Prostate gland (tissue), 2 donors: ENCODE results near the gene BNC2. TPM values are rescaled to one million over a fixed set of nuclear protein-coding genes. Genes with fewer than 3 reads are reported as not detected.

Experiments used
- DNase-seq: peaks from one replicate; pipeline ENCODE4 v3.0.0-alpha.2; 2019; ENCODE audit warnings: low spot score
- H3K27ac ChIP-seq, 2 donors: fragments of 200-600 bp; sonication (generic); 2 replicates each; pipeline ENCODE4 v1.5.1; 2017 to 2019
- H3K27me3 ChIP-seq: fragments of 200-600 bp; sonication (generic); replicated peaks from 2 replicates; pipeline ENCODE4 v1.5.1; 2019; ENCODE audit not compliant: insufficient read depth
- H3K36me3 ChIP-seq, 2 donors: fragments of 200-600 bp; sonication (generic); 1 replicate in 1 of 2; 2 replicates in 1 of 2; pipeline versions ENCODE4 v1.5.1 to v1.8.1; 2017 to 2019
- H3K4me1 ChIP-seq: fragments of 200-600 bp; sonication (generic); replicated peaks from 2 replicates; pipeline ENCODE4 v1.5.1; 2019
- H3K4me3 ChIP-seq, 2 donors: fragments of 200-600 bp; sonication (generic); 2 replicates each; pipeline ENCODE4 v1.5.1; 2017 to 2019
- H3K9me3 ChIP-seq: fragments of 200-600 bp; sonication (generic); 2 replicates; pipeline ENCODE4 v1.5.1; 2017
- POLR2A ChIP-seq: fragments of 450-650 bp; IDR thresholded peaks from one replicate; pipeline ENCODE4 v1.6.1; 2016; ENCODE audit warnings: antibody characterized with exemption, mild to moderate bottlenecking
- POLR2AphosphoS5 ChIP-seq: sonication (generic); formaldehyde crosslinking; IDR thresholded peaks from one replicate; pipeline ENCODE4 v1.6.1; 2017; ENCODE audit warnings: antibody characterized with exemption
- WGBS: methylation state at CpG from one replicate; pipeline ENCODE4 v1.1.5; 2018; 5-methylcytosine and 5-hydroxymethylcytosine counted together
- intact Hi-C: fragments of 100-400 bp; cut with DNase I; formaldehyde crosslinking; loops from one replicate; pipeline ENCODE4 v1.14.2; 2022
- total RNA-seq, 2 donors: library from RNA; depleted of rRNA; stranded (reverse); fragments of >200 nt; gene quantifications; one replicate each; pipeline ENCODE4 v1.1.0, GENCODE V29; 2016
- TF ChIP-seq, protein P1 (sequence below), 4 experiments: fragments of 200-600 bp in 2 of 4; fragments of 450-650 bp in 2 of 4; sonication (generic) in 2 of 4; IDR thresholded peaks; 1 replicate in 3 of 4; 2 replicates in 1 of 4; pipeline ENCODE4 v1.5.1; 2016 to 2019; ENCODE audit warnings: antibody characterized with exemption in 4 of 4, mild to moderate bottlenecking in 2 of 4, moderate library complexity in 2 of 4

The BNC2 gene
- total RNA-seq, 2 donors from 2014 or later, result 4.9 to 37.2 TPM

DNA sequence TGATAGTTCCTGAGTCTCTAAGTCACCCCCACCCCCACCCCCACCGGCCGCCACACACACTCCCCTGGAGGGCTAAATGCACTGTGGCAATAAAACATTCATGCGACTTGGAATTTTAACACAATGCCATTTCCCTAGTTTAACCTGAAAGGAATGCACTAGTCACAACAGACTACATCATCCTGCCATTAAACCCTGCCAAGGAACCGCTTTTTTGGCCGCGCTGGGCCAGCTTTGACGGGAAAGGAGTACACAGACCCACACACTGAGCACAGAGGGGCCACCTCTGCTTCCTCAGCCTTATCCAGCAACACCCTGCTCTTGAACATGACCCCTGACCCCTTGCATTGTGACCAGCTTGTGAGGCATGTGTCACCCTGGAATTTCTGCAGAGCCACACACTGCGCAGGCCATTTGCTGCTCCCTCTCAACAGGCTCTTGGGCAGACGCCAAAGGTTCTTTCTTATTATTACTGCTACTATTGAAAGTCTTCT lies 165.3 kb downstream of the BNC2 start:
- H3K27ac ChIP-seq, result peak overlapping the region; percentile 55 to 63
- no peaks in the 10 kb centered on the region for H3K4me1 ChIP-seq
- no peak overlapping the region for H3K4me3 ChIP-seq
- WGBS, result 28% methylated on average over 9 of the region's 9 CpGs
- H3K9me3 ChIP-seq, result no peaks in the 10 kb centered on the region
- no peaks in the 10 kb centered on the region for H3K36me3 ChIP-seq
- TF ChIP-seq POLR2A (no peak), POLR2AphosphoS5 (peak; percentile 26)
- TF ChIP-seq, protein P1, sequence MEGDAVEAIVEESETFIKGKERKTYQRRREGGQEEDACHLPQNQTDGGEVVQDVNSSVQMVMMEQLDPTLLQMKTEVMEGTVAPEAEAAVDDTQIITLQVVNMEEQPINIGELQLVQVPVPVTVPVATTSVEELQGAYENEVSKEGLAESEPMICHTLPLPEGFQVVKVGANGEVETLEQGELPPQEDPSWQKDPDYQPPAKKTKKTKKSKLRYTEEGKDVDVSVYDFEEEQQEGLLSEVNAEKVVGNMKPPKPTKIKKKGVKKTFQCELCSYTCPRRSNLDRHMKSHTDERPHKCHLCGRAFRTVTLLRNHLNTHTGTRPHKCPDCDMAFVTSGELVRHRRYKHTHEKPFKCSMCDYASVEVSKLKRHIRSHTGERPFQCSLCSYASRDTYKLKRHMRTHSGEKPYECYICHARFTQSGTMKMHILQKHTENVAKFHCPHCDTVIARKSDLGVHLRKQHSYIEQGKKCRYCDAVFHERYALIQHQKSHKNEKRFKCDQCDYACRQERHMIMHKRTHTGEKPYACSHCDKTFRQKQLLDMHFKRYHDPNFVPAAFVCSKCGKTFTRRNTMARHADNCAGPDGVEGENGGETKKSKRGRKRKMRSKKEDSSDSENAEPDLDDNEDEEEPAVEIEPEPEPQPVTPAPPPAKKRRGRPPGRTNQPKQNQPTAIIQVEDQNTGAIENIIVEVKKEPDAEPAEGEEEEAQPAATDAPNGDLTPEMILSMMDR (IDR thresholded peaks at IDR 0.05), result no peak
- intact Hi-C loops, result no loop called here
- DNase-seq, result peak; percentile 42
- no peaks in the 10 kb centered on the region for H3K27me3 ChIP-seq

DNA sequence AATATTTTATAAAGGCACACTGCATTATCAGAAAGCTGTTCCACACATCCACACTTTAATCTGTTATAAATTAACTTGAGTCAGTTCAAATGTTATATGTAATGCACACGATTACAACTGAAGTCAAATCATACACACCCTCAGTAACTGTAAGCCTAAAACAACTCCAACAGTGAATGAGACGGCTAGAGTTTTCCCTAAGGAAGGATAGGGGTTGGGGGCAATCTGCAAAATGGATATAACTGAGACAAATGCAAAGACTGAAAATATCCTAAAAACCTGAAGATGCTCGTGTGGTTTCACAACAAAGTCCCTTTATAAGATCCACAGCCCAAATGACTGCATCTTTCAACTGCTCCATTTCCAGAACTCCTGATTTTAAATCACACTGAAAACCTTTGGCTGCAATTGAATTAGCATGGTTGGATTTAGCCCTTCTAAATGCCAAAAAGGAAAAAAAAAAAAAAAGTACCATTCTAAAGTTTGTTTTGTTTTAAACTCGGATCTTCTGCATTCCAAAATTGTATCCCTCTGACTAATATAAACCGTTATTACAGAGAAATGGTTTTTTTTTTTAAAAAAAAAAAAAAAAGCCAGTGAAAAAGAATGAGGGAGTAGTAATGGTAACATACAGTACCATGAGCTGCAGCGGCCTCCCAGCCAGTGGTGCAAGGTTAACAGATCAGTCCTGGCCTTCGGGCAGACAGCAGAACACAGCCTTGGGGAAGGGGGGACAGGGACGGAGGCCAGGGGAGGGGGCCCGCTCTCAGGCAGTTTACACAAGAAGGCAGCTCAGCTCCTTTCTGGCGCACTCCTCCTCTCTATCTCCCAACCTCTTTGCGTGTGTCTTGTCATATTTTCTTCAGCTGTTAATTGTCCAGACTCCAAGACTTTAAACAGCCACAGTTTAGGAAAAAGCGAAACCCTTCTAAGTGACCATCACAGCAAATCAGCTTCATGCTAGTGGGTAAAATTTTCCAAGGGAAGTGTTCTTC lies 166.1 kb downstream of the BNC2 start:
- no peak overlapping the region for H3K4me3 ChIP-seq
- DNase-seq, result peak; percentile 10
- WGBS, result 28% methylated on average over 12 of the region's 12 CpGs
- H3K27me3 ChIP-seq, result no peaks in the 10 kb centered on the region
- H3K36me3 ChIP-seq, result no peaks in the 10 kb centered on the region
- H3K9me3 ChIP-seq, result no peaks in the 10 kb centered on the region
- no peaks in the 10 kb centered on the region for H3K4me1 ChIP-seq
- TF ChIP-seq, protein P1 (IDR thresholded peaks at IDR 0.05), result no peak
- TF ChIP-seq POLR2A (no peak), POLR2AphosphoS5 (no peak)
- peak overlapping the region; percentile 55 to 63 for H3K27ac ChIP-seq
- intact Hi-C loops, result no loop called here

- H3K9me3 ChIP-seq, result no peaks in the 10 kb centered on the region
- 34% methylated on average over 2 of the region's 2 CpGs for WGBS
- no peaks in the 10 kb centered on the region for H3K27me3 ChIP-seq
- H3K4me3 ChIP-seq, result no peak overlapping the region
- no peaks in the 10 kb centered on the region for H3K36me3 ChIP-seq
- TF ChIP-seq, protein P1 (IDR thresholded peaks at IDR 0.05), result no peak
- TF ChIP-seq POLR2A, result no peak
- TF ChIP-seq POLR2AphosphoS5, result no peak
- H3K27ac ChIP-seq, result no peak overlapping the region
- no peak for DNase-seq
- no peaks in the 10 kb centered on the region for H3K4me1 ChIP-seq
- intact Hi-C loops, result no loop called here
Measured at GRCh38 chr9:16701347-16701746, 169.1 kb downstream of the BNC2 start.

DNA sequence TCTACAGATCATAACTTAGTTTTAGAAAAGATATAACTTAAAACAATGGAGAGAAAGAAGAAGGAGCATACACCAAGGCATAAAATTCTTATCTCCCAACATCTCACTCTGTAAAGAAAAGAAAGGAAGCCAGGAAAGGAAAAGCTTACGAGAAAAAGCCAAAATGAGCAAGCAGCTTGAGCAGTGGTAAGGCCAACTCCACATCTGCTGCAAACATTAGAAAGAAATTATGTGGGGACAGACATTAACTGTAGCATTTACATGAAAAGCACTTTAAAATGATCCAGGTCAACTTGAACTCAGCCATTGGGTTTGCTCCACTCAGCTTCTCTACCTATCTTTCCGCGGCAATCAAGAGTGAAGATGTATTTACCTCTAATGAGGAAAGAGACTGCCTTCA lies 176.9 kb downstream of the BNC2 start:
- no peak overlapping the region for H3K27ac ChIP-seq
- H3K4me3 ChIP-seq, result no peak overlapping the region
- H3K4me1 ChIP-seq, result no peaks in the 10 kb centered on the region
- no peaks in the 10 kb centered on the region for H3K9me3 ChIP-seq
- TF ChIP-seq POLR2A, result no peak
- no peaks in the 10 kb centered on the region for H3K27me3 ChIP-seq
- intact Hi-C loops, result no loop called here
- 70% methylated on average over 3 of the region's 3 CpGs for WGBS
- H3K36me3 ChIP-seq, result no peaks in the 10 kb centered on the region
- no peak for DNase-seq

- Histone ChIP-seq H3K36me3 (no peaks in the 10 kb centered on the region), H3K27me3 (no peaks in the 10 kb centered on the region), H3K27ac (no peak overlapping the region), H3K4me1 (no peaks in the 10 kb centered on the region), H3K4me3 (no peak overlapping the region), H3K9me3 (no peaks in the 10 kb centered on the region)
- intact Hi-C loops, result no loop called here
- no peak for DNase-seq
- WGBS, result 92% methylated on average over 2 of the region's 2 CpGs
- TF ChIP-seq, protein P1 (IDR thresholded peaks at IDR 0.05), result no peak
- TF ChIP-seq POLR2AphosphoS5 (no peak), POLR2A (no peak)
Measured at GRCh38 chr9:16690628-16691027, 179.8 kb downstream of the BNC2 start.
